GM19099 (cell line): Measurements from ENCODE around the gene FCRL1.

Experiments
- POLR2A ChIP-seq: IDR thresholded peaks from 3 replicates; pipeline ENCODE4 v1.6.1; 2011; ENCODE audit warnings: low read depth; ENCODE audit not compliant: insufficient read length; ENCODE audit errors: extremely low read depth

The FCRL1 gene, protein sequence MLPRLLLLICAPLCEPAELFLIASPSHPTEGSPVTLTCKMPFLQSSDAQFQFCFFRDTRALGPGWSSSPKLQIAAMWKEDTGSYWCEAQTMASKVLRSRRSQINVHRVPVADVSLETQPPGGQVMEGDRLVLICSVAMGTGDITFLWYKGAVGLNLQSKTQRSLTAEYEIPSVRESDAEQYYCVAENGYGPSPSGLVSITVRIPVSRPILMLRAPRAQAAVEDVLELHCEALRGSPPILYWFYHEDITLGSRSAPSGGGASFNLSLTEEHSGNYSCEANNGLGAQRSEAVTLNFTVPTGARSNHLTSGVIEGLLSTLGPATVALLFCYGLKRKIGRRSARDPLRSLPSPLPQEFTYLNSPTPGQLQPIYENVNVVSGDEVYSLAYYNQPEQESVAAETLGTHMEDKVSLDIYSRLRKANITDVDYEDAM

DNA sequence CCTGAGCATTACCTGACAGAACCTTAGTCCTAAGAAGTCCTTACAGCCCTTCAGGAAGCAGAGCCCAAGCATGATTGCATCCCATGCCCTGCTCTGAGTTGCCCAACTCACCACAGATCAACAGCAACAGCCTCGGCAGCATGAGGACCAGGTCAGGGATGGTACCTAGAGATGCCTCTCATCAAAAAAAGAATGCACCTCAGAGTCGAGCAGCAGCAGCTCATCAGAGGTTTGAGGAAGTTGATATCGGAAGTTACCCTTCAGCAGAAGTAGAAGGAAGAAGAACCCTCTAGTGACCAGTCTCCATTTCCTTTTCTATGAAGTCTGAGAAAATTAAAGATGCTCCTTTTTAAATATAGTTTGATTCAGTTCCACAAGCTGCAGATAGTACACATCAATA lies at the start of gene FCRL1:
Gene FCRL1 (minus strand): TSS at position 225 of the 400 bp plus-strand sequence. CDS start 83 bp downstream, at position 142.
- no peak for TF ChIP-seq POLR2A

DNA sequence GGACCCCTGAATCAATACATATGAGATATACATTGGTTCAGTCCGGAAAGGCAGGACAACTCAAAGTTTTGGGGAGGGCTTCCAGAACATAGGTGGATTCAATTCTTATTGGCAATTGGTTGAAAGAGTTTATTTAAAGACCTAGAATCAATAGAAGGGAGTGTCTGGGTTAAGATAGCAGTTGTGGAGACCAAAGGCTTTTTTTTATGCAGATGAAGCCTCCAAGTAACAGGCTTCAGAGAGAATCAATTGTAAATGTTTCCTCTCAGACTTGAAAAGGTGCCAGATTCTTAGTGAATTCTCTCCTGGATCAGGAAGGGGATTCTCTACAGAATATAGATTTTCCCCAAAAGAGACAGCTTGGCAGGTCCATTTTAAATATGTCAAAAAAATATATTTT lies 48.7 kb upstream of the FCRL1 start:
- TF ChIP-seq POLR2A: no peak

DNA sequence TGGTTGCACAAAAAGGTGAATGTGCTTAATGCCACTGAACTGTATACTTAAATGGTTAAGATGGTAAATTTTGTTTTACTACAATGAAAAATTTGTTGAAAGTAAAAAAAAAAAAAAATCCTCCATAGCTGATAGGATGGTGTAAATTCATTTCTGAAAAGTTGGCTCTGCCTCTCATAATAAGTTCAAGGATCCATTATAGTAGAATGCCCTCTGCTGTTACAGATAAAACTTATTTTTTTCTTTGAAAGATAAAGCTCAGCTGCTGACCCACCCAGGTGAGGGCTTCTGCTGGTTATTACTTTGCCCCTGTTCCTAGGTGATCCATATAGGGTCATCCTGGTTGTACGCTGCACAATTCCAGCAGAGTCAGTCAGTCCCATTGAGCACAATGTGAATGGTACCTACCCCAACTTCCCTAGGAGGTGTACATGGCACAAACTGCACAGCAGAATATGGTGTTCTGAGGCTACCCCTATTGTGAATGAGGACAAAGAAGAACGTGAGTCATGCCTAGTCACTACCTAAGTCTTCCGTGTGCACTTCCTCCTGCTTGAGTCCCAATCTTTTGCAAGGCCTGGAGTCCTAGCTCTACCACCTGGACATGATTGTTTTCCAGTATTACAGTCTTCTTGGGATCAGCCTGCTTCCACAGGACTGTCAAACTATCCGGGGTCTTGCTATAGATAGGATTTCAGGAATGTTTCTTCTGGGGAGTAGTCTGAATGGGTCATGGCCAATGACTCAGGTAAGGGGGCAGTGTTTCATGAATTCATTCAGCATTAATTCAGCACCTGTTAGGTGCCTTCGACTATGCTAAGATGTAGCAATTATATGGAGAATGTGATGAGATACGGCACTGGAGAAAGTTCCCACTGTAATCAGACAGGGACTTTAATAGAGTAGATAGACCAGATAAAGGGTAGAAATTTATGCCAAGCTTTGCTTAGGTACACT lies 42.5 kb upstream of the FCRL1 start:
- TF ChIP-seq POLR2A: no peak

DNA sequence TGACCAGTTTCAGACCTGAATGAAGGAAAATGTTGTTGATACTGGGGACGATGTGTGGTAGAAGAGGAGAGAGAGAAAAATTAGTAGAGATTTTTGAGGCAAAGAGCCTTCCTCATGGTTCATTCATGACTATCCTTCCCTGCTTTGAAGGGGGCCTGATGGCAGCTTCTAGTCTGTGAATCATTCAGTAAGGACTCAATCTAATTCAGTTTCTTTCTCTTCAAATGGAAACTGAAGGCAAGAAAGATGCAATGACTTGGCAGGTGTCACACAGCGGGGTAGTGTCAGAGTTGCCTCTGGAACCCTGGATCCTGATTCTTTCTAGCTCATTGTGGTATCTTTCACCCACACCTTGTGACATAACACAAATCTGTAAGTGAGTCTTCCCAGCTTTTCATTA lies 36.6 kb upstream of the FCRL1 start:
- TF ChIP-seq POLR2A: no peak

DNA sequence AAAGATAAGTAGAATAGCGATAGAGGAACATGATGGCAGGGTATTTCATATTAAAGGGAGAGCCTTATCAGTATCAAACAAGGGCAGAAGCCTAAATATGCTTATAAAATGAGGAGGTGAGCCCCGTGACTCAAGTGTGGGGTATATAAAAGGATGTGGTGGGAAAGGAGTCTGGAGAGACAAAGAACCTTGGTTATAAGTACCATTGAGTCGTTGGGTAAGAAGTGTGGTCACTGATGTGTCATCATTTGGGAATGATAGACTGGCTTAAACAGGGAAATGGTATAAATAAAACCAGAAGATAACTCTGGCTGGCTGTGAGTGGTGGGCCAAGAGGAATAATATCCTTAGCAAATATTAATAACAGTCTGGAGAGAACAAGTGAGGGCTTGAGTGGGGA lies 32.6 kb upstream of the FCRL1 start:
- TF ChIP-seq POLR2A: no peak

DNA sequence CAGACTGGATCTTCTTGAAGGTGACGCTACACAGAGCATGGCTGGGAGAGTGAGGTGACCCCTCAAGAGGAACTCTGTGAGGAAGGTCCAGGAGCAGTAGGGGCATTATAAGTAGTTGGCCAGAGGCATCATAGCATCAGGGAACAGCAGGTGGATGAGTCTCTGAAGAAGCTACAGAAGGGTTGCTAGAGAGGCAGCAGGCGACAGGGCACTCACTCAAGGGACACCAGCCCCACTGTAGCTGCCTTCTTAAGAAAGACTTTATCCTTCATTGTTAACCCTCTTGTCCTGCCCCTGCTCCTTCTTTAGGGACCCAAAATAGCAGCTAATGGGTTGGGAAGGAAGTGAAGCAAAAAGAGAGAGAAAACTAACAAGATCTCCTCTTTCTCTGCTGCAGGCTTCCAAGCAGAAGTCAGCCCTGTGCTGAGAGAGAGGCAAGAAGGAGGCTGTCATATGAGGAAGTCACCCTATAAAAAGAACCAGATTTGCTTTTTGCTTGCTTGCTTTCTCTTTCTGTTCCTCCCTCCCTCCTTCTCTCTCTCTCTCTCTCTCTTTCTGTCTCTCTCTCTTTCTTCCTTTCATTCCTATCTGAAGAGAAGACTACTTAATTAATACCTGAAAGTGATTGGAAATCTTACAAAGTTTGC lies 29.4 kb upstream of the FCRL1 start:
- no peak for TF ChIP-seq POLR2A

DNA sequence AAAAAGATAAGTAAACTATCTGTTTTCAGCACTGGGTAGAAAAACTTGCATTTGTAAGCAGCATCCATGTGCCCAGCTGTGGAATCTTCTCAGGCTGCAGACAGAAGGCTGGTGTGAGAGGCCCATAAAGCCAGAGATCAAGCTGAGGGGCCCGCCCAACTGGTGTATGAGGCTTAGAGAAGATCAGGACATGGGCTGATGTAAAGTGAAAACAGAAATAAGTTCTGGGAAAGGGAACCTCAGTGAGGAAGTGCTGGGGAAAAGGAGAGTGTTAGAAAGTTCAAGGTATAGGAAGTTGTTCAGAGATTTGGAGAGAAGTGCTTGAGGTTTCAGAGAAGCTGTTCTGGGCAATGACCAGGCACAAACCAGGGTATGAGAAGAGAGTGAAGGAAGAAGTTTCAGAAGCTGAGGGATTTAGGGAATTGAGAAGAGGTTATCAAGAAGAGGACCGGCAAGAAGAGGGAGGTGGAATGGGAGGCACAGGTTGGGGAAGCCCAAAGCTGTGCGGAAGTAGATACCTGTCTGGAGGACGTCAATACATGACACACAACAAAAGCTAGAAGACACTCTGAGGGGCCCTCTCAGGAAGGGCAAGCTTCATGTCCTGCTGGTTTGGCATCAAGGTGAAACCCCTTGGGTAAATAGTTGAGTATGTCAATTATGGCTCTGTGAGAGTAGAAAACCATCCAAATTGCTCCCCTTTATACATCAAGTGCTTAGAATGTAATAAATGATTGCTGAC lies 24.3 kb upstream of the FCRL1 start:
- TF ChIP-seq POLR2A: no peak

DNA sequence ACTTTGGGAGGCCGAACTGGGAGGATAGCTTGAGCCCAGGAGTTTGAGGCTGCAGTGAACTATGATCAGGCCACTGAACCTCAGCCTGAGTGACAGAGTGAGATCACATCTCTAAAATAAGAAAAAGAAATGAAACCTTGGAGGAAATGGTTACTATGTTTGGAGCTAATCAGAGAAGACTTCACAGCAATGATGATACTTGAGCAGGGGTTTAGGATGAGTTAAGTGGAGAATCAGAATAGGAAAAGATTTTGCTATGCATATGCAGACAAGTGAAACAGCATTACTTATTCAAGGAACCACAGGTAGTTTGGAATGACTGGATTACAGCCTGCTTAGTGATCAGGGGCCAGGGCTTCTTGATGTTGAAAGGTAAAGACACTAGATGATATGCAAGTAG lies 23.0 kb upstream of the FCRL1 start:
- no peak for TF ChIP-seq POLR2A

DNA sequence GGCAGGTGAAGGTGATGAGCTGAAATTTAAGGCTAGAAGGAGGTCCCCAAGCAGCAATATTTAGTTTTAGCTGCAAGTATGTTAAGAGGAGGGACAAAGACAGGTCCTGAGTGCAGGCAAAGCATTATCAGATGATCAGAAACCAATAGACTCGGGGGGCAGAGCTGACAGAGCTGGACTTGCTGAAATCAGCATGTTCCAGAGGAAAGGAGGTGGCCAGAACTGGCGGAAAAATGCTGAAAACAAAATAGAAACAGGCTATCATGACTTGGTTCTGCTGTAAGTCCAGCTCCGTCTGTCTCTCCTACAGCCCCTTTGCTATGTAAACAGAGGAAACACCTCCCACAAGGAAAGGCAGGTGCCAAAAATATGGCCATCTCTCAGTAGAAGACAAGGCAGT lies 21.8 kb upstream of the FCRL1 start, which contains the start of gene CD5L:
Gene CD5L (minus strand): TSS at position 101 of the 400 bp plus-strand sequence. CDS start 107 bp downstream, outside the sequence.
- no peak for TF ChIP-seq POLR2A

DNA sequence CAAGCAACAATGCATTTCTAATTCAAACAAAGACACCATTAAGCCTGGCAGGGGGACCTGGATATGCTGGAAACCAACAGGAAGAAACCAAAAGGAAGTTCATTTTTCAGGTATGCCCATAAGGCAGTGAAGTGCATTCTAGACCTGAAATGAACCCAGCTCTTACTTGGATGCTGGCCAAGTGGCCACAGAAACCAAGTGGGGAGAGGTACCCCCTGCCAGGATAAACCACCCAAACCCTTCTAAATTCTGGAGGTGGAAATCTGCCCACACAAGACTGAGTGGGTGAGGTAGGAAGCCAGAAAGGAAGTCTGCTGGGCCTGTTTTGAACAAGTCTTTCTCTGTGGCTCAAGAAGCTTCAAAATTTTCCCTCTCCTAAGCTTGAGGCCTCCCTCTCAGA lies 19.0 kb upstream of the FCRL1 start:
- no peak for TF ChIP-seq POLR2A

DNA sequence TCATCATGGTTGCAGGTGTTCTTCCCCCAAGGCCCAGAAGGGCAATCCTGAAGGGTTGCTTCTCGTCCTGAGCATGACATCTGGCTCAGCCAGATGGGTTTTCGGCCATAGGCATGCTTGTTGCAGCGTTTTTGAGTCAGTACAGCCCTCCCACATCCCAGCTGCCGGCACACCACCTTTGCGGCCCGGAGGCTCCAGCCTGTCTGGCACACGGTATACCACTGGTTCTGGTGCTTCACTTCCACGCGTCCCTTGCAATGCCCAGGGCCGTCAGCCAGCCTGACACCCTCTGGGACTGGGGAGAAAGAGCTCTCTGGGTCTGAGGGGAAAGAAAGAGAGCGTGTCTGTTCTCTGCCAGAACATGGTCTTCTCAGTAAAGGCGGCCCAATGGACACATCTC lies 14.5 kb upstream of the FCRL1 start:
- TF ChIP-seq POLR2A: no peak

DNA sequence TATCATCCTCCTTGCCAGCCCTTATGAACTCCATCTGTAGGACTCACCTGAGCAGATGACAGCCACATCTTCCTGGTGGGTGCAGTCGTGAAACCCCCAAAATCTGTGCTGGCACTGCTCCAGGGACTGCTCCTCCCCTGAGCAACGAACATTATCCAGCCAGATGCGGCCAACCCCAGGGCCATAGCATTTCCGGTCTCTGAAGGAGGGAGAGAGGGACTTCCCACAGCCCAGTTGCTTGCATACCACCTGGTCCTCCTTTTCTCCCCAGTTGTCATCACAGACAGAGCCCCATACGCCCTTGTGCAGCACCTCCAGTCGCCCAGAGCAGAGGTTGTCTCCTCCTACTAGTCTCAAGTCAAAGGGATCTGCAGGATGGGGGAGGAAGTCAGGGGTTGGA lies 13.2 kb upstream of the FCRL1 start:
- TF ChIP-seq POLR2A: no peak

DNA sequence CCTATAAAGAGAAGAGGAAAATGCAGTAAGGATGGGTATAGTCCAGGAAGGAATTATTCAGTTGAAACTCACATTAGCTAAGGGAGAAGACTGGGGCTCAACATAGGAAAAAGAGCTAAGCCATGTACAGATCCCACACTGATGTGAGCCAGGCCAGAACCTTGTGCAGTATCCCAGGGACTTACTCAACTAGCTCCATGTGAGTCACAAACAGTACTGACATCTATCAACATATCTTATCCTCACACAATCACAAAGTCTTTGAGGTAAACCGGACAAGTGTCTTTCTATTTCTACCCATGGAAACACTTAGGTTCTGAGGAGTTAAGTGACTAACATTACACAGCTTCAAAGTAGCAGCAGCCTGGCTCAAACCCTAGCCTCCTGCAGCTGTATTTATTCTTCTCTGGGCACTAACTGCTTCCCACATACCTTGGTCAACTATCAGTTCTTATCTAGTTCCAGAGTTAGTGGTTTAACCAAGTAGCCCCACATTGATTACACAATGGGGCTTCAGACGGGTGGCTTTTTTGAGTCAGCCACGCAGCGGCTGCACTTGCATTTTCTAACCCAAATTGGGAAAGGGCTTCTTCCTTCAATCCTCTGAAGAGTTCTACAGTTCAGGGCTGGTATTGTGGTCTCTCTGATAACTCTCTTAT lies 12.2 kb upstream of the FCRL1 start:
- no peak for TF ChIP-seq POLR2A

DNA sequence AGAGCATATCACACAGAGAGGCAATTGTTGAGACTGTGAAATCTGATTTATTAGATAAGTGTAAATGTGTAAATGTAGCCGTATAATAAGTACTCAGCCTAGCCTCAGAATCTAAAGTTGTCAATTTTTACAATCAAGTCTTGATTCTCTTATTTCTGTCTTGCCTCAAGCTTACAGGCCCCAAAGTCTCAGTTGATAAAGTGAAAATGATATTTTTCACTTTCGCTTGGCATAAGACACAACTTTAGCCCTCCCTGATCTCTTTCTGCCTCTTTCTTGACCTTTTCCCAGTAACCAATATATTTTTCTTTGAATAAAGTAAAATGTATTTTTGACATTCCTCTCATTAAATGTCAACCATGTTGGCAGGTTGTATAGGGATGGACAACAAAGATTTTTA lies 11.0 kb upstream of the FCRL1 start:
- TF ChIP-seq POLR2A: no peak
